Kasumi-1 (cell line): Measurements from ENCODE around the gene SMIM3.
A peak's percentile ranks its signal among the peaks of the same experiment; 100 is the strongest.
"Not testable (repeated sequence)": the region's sequence is repeated elsewhere in the genome, so short reads cannot be mapped to it uniquely, and the experiment has no call there.

Experiments used
- DNase-seq, 2 experiments: peaks; one replicate each; lab custom pipeline; 2025; lab: John Stamatoyannopoulos, UW

SMIM3 gene

DNA sequence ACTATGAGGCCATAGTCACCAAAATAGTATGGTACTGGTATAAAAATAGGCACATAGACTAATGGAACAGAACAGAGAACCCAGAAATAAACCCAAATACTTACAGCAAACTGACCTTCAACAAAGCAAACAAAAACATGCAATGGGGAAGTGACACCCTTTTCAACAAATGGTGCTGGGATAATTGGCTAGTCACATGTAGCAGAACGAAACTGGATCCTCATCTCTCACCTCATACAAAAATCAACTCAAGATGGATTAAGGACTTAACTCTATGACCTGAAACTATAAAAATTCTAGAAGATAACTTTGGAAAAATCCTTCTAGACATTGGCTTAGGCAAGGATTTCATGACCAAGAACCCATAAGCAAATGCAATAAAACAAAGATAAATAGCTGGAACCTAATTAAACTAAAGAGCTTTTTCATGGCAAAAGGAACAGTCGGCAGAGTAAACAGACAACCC, 14.9 kb downstream of the SMIM3 start:
- DNase-seq, result not testable (repeated sequence)

GRCh38 chr5:150794927-150795326, 16.4 kb downstream of the SMIM3 start:
- no peak for DNase-seq

- no peak for DNase-seq
Measured at GRCh38 chr5:150797384-150797783, 18.8 kb downstream of the SMIM3 start.

GRCh38 chr5:150801117-150801927, 22.8 kb downstream of the SMIM3 start:
- DNase-seq, result peak; percentile 85 to 91

DNA sequence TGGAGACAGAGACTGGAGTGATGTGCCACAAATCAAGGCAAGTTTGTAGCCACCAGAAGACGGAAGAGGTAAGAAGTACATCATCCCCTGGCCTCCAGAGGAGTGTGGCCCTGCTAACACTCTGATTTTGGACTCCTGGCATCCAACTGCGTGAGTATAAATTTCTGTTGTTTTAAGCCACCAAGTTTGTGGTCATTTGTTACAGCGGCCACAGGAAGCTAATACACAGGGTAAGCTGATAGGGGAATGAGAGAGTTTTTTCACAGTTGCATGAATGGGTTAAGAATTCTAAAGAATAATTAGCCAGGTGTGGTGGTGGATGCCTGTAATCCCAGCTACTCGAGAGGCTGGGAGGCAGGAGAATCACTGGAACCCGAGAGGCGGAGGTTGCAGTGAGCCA, 25.8 kb downstream of the SMIM3 start:
- no peak for DNase-seq

DNA sequence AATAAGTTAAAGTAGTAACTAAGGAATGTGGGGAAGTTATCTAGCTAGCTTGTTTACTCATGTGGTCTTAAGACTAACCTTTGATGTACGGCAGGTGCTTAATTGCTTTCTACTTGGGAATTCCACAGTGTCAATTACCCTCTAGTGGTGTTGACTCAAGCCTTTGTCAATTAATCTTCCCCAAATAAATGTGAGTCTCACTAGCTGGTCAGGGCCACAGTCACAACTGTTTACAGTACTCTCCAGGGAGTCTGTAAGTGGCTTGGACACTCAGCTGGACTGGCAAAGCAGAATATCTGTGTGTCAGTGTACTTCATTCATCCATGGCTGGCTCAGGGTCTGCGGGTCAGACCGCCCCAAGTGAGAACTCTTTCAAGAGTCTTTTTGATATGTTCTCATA, 30.8 kb downstream of the SMIM3 start:
- DNase-seq, result no peak

DNA sequence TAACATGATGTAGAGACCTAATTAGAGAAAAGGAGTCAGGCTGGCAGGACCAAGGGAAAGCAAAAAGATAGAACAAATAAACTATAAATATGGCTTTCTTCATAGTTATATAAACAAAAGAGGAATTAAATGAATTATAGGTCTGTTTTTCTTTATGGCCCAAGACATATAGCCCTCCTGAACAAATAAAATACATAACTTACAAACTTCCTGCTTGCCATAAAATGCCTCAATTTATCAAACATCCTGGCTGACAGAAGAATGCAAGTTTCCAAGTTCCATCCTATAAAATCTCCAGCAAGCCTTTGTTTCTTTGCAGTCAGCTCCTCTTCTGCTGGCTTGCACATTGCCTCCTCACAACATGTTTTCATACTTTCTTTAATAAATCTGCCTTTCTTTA, 36.5 kb downstream of the SMIM3 start:
- no peak for DNase-seq

GRCh38 chr5:150816946-150817345, 38.4 kb downstream of the SMIM3 start:
- DNase-seq, result no peak

DNA sequence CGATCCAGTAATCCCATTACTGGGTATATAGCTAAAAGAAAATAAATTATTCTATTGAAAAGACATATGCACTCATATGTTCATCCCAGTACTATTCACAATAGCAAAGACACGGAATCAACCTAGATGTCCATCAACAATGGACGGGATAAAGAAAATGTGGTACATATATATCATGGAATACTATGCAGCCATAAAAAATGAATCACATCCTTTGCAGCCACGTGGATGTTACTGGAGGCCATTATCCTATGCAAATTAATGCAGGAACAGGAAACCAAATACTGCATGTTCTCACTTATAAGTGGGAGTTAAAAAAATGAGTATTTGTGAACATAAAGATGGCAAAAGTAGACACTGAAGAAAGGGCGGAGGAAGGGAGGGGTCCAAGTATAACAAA, 51.2 kb downstream of the SMIM3 start:
- no peak for DNase-seq

GRCh38 chr5:150831821-150832220, 53.3 kb downstream of the SMIM3 start:
- not testable (repeated sequence) for DNase-seq

GRCh38 chr5:150836064-150836463, 57.5 kb downstream of the SMIM3 start:
- DNase-seq, result no peak

GRCh38 chr5:150836703-150837102, 58.1 kb downstream of the SMIM3 start:
- no peak for DNase-seq

GRCh38 chr5:150845185-150845859, 66.8 kb downstream of the SMIM3 start:
- DNase-seq, result not testable (repeated sequence)

- DNase-seq, result not testable (repeated sequence)
Measured at GRCh38 chr5:150846308-150846653, 67.7 kb downstream of the SMIM3 start, which contains the start of gene IRGM. Gene IRGM (plus strand): TSS chr5:150846521. CDS start chr5:150848124, 1,603 bp downstream.
